GM19238 (cell line): ENCODE measurements around the gene MYH15.
"Not testable (repeated sequence)": the region's sequence is repeated elsewhere in the genome, so short reads cannot be mapped to it uniquely, and the experiment has no call there.

Experiments
- DNase-seq: peaks from one replicate; pipeline ENCODE4 v3.0.0; 2011; ENCODE audit warnings: low spot score; ENCODE audit not compliant: insufficient read length

Gene MYH15

DNA sequence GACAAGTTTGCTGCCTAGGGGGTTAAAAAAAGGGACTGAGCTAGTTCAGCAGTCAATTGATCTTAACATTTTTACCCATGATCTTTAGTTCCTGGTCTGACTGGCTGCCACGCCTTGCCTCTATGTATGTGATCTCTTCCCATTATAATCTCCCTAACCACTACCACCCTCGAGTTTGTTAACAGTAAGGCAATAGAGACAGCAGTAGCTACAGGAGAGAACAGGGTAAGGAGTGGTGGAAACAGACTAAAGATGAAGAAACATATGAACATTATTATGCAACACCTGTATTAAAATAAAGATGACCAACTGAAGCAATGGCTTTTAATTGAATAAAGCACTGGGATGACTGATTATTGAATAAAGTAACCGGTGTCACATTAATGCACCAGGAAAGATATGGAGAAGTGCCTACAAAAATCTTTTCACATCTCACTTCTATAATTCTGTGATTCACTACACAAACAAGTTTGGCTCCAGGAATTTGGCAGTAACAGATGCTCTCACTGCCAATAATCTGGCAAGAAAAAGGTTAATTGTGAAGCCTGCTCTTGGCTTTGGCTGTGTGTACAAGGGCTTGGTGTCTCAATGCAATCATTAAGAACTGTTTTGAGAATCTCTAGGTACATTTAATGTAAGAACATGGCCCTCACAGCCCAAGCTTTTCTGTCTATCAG lies 118.3 kb downstream of the MYH15 start:
- DNase-seq = no peak

GRCh38 chr3:108389372-108389771 lies 121.0 kb downstream of the MYH15 start:
- no peak for DNase-seq

DNA sequence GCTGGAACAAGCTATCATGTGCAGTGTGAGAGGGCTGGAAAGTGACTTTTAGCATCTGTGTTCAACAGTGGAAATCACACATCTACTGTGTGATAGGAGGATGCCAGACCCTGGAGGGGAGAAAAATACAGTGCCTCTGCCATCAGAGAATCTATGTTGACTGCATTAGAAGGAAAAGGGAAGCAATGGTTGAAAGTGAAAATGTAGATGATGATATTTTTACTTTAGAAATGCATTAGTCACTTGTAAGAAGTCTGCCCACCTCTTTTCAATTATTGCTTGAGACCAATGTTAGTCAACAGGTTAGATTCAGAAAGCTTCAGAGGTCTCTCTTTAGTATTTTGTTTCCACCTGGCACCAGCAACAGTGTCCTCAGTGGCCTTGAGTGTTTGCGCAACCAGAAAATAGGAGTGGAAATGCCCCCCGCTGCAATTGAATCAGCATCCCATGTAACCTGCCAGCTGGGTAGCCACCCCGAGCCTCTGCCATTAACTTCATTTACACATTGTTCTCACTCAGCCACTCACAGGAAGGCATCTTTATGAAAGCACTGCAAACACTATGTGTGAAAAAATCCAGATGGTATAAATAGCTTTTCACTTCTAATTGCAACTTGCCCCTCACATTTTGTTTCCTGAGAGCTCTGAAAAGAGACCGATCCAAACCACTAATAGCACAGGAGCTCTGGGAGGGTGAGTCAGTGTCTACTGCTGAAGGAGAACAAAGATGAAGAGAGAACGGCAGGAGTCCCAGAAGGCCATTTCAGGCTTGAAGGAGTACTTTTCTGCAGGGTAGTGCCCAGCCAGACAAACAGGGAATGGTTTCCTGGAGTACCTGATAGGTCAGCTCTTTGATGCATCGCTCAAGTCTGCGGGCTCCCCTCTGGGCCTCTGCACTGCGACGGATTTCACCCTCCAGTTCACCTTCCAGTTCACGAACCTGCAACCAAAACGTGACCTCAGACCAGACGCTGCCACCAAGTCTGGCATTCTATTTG lies 122.0 kb downstream of the MYH15 start:
- DNase-seq = no peak

DNA sequence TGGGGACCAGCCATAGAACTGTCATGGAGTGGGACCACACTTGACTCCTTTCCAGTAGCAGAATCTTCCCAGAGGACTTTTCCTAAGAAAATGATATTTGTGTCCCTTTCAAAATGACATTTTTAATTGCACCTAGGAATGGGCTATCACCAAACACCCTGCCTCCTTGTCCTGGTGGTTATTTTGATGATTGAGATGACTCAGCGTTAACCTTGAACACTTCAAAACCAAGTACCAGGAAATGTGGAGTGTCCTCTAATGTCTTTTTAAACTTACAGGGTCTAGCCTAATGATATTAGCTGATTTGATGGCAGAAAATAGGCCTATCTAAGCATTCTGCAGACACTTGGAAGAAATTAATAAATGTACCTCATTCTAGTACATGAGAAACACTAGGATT lies 123.3 kb downstream of the MYH15 start:
- DNase-seq = no peak

- no peak for DNase-seq
These were observed 127.1 kb downstream of the MYH15 start for GRCh38 chr3:108383306-108383705.

- no peak for DNase-seq
These were observed 128.8 kb downstream of the MYH15 start for GRCh38 chr3:108381529-108382140.

- no peak for DNase-seq
These were observed 130.1 kb downstream of the MYH15 start for GRCh38 chr3:108380128-108380795.

GRCh38 chr3:108378952-108379342 lies 131.4 kb downstream of the MYH15 start:
- DNase-seq = not testable (repeated sequence)

- no peak for DNase-seq
These were observed 132.0 kb downstream of the MYH15 start for GRCh38 chr3:108378153-108378951.

DNA sequence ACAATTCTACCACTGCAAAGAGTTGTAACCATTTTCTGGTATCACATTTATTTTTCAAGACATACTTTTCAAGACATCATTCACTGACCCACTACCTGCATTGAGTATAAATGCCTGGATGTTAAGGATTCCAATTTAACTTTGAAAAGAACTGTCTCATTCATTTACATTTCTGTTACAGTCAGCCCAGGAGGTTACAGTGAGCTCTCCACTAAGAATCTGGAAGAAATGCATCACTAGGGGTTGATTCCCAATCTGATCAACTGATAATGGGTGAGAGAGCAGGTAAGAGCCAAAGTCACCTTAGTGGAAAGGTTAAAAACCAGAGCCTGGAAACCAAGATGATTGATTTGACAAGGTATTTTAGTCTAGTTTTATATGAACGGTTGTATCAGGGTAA lies 133.0 kb downstream of the MYH15 start:
- no peak for DNase-seq

DNA sequence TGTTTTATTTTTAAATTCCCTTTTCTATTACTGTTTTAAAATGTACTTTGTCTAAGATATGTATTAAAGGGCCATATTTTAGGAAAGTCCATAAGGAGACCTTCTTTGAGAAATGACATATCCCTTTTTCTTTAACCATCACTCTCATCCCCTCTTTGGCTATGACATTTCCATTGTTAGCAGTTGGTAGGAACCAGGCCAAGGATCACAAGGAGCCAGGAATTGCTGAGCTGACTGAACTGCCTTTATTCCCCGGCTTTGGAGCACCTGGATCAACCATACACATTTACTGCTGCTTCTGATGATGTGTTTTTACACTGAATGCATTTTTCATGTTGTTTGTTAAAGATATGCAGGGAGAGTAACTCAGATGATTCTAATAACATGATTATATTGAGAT lies 134.4 kb downstream of the MYH15 start:
- DNase-seq = no peak

DNA sequence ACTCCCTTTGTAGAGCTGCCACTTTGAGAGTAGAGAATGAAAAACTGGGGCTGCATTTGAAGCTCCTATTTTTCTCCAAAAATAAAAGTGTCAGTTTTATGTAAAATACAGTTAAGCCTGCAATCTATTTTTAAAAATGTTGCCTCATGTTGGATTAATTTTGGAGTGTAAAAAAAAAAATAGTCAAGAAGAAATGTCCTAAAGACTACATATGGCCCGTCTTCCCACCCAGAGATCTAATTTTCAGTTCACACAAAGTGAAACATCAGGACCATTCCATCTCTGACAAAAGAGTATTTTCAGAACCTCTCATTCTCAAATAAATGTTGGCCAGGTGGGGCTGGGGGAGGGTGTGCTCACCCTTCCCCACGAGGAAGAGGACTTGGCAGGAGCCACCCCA lies 151.4 kb downstream of the MYH15 start:
- DNase-seq = no peak

DNA sequence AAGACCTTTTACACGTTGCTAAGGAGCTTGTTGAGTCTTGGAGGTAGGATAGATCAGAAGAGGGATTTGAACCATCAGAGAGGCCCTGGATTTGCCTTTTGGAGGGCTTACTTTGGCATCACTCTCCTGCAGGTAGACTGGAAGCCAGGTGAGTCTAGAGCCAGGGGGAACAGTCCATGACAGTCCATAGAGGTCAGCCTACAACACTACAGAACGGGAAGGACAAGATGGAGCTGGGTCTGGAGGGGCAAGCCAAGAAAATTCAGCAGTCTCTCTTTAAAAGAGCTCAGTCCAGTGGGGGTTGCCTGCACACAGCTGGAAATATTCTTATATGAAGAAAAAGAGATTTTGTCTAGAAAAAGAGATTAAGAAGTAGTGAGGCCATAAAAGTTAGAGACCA lies 153.4 kb downstream of the MYH15 start:
- no peak for DNase-seq

- no peak for DNase-seq
These were observed 155.8 kb downstream of the MYH15 start for GRCh38 chr3:108354562-108354961.

DNA sequence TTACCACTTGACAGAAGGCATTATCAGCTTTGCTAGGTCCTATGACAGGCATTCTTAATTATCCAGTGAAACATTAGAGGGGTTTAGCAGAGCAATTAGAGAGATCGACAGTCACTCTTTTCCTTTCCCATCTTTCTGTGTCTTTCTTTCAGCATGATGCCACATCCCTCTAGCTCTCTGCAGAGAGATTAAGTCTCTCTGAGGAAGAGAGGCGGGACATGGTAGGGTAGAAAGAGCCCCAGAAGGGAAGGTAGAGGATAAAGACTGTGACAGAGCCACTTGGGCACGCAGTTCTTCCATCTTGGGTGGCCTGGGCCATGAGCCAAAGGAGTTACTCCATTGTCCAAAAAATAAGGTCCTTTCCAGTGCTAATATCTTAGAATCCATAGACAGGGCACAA lies 158.2 kb downstream of the MYH15 start:
- DNase-seq = no peak

GRCh38 chr3:108346301-108347227 lies 163.8 kb downstream of the MYH15 start:
- DNase-seq = no peak

- no peak for DNase-seq
These were observed 164.7 kb downstream of the MYH15 start for GRCh38 chr3:108345492-108346205.

GRCh38 chr3:108343491-108343890 lies 166.9 kb downstream of the MYH15 start:
- DNase-seq = no peak
